Esophagus muscularis mucosa (tissue), 4 donors: Measurements from ENCODE around the gene ACBD4.

Experiments
- CTCF ChIP-seq, 3 experiments: fragments of 200-600 bp in 2 of 3; fragments of 450-650 bp in 1 of 3; sonication (generic) in 2 of 3; IDR thresholded peaks; one replicate each; pipeline ENCODE4 v1.5.1; 2017 to 2019; ENCODE audit warnings: antibody characterized with exemption in 3 of 3, mild to moderate bottlenecking in 2 of 3, moderate library complexity in 1 of 3
- EP300 ChIP-seq: sonication (generic); formaldehyde crosslinking; IDR thresholded peaks from one replicate; pipeline ENCODE4 v1.6.1; 2017; ENCODE audit warnings: antibody characterized with exemption
- POLR2A ChIP-seq: fragments of 450-650 bp; IDR thresholded peaks from one replicate; pipeline ENCODE4 v1.6.1; 2017; ENCODE audit warnings: antibody characterized with exemption, moderate library complexity, mild to moderate bottlenecking, low read depth
- POLR2AphosphoS5 ChIP-seq, 2 donors: sonication (generic); formaldehyde crosslinking; IDR thresholded peaks; one replicate each; pipeline ENCODE4 v1.6.1; 2017; ENCODE audit warnings: antibody characterized with exemption in 2 of 2

DNA sequence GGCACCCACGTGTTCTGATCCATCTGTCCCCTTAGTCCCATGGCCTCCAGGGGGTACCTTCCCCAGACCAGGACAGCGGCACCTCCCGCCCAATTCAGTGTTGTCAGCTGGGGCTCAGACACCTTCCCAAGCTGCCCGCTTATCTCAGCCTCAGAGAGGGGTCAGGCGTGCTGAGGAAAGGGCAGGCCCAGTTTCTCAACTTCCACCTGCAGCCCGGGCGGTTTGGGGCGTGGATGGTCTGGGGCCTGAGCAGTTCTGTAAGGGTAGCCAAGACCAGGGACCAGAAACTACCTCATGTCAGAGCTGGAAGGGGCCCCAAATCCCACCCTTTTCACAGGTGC is 8.3 kb upstream of the ACBD4 start:
- TF ChIP-seq CTCF (IDR thresholded peaks at IDR 0.05) (no peak), POLR2AphosphoS5 (IDR thresholded peaks at IDR 0.05) (no peak), POLR2A (no peak), EP300 (no peak)
